ENCODE results near the gene RGL4.
"Not testable (repeated sequence)": the region's sequence is repeated elsewhere in the genome, so short reads cannot be mapped to it uniquely, and the experiment has no call there.

Gene RGL4

DNA sequence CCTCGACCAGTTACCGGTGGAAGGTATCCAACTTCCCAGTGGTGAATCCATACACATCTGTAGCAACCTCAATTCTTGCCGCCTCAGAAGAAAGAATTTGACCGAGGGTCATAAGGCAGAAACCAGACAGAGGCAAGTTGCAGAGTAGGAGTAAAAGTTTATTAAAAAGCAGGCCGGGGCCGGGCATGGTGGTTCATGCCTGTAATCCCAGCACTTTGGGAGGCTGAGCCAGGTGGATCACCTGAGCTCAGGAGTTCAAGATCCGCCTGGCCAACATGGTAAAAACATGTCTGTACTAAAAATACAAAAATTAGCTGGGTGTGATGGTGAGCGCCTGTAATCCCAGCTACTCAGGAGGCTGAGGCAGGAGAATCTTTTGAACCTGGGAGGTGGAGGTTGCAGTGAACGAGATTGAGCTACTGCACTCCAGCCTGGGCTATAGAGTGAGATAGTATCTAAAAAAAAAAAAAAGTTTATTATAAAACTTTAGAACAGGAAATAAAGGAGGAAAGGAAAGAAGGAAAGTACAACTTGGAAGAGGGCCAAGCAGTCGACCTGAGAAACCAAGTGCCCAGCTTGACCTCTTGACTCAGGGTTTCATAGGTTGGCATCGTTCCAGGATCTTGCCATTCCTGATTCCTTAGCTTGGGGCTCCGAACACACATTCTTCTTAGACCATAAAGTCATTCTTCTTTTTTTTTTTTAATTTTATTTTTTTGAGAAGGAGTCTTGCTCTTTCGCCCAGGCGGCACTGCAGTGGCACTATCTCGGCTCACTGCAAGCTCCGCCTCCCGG lies 27.8 kb downstream of the RGL4 start:
- Histone ChIP-seq H3K4me3 (ENCODE audit: low read depth, low read length) (no peak overlapping the region), H3K27me3 (replicated peaks) (no peaks in the 10 kb centered on the region), H3K27ac (no peak overlapping the region), H3K36me3 (replicated peaks) (peaks cover 5% of the 10 kb centered on the region)
- in situ Hi-C loops (cut with HindIII; ENCODE audit: low pct_ligation_motif_present, low sequenced_read_pairs), result no loop called here
- DNase-seq, result no peak
- TF ChIP-seq, protein P1, sequence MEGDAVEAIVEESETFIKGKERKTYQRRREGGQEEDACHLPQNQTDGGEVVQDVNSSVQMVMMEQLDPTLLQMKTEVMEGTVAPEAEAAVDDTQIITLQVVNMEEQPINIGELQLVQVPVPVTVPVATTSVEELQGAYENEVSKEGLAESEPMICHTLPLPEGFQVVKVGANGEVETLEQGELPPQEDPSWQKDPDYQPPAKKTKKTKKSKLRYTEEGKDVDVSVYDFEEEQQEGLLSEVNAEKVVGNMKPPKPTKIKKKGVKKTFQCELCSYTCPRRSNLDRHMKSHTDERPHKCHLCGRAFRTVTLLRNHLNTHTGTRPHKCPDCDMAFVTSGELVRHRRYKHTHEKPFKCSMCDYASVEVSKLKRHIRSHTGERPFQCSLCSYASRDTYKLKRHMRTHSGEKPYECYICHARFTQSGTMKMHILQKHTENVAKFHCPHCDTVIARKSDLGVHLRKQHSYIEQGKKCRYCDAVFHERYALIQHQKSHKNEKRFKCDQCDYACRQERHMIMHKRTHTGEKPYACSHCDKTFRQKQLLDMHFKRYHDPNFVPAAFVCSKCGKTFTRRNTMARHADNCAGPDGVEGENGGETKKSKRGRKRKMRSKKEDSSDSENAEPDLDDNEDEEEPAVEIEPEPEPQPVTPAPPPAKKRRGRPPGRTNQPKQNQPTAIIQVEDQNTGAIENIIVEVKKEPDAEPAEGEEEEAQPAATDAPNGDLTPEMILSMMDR (IDR thresholded peaks at IDR 0.05; ENCODE audit: low read depth, low read length, missing control alignments), result no peak

DNA sequence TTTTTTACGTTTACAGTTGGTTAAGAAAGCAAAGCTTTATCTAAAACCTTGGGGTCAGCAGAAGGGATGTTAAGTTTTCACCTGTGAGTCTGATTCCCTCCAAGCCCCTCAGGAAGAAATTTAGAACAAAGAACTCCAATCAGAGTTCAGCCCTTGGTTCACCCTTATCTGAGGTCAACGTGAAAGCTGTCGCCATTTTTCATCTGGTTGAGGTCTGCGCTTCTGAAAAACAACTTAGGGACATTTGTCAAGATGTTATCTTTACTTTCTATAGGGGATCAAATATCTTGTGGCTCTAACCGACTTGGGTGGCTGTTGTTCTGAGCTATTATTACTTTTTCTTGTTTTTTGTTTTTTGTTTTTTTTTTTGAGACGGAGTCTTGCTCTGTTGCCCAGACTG lies 30.0 kb downstream of the RGL4 start:
- TF ChIP-seq, protein P1 (IDR thresholded peaks at IDR 0.05; ENCODE audit: low read depth, low read length, missing control alignments), result no peak
- Histone ChIP-seq H3K36me3 (replicated peaks) (no peaks in the 10 kb centered on the region), H3K27ac (no peak overlapping the region), H3K27me3 (replicated peaks) (no peaks in the 10 kb centered on the region), H3K4me3 (ENCODE audit: low read depth, low read length) (no peak overlapping the region)
- DNase-seq, result no peak
- in situ Hi-C loops (cut with HindIII; ENCODE audit: low pct_ligation_motif_present, low sequenced_read_pairs), result no loop called here

- Histone ChIP-seq H3K27ac (no peak overlapping the region), H3K27me3 (replicated peaks) (no peaks in the 10 kb centered on the region), H3K36me3 (replicated peaks) (no peaks in the 10 kb centered on the region), H3K4me3 (ENCODE audit: low read depth, low read length) (no peak overlapping the region)
- DNase-seq, result no peak
- TF ChIP-seq, protein P1 (IDR thresholded peaks at IDR 0.05; ENCODE audit: low read depth, low read length, missing control alignments), result no peak
- in situ Hi-C loops (cut with HindIII; ENCODE audit: low pct_ligation_motif_present, low sequenced_read_pairs), result no loop called here
Measured at GRCh38 chr22:23722160-23722559, 31.3 kb downstream of the RGL4 start.

- Histone ChIP-seq H3K27me3 (replicated peaks) (no peaks in the 10 kb centered on the region), H3K36me3 (replicated peaks) (no peaks in the 10 kb centered on the region), H3K27ac (no peak overlapping the region), H3K4me3 (ENCODE audit: low read depth, low read length) (no peak overlapping the region)
- in situ Hi-C loops (cut with HindIII; ENCODE audit: low pct_ligation_motif_present, low sequenced_read_pairs), result no loop called here
- no peak for DNase-seq
- TF ChIP-seq, protein P1 (IDR thresholded peaks at IDR 0.05; ENCODE audit: low read depth, low read length, missing control alignments), result no peak
Measured at GRCh38 chr22:23722724-23723123, 31.9 kb downstream of the RGL4 start.

DNA sequence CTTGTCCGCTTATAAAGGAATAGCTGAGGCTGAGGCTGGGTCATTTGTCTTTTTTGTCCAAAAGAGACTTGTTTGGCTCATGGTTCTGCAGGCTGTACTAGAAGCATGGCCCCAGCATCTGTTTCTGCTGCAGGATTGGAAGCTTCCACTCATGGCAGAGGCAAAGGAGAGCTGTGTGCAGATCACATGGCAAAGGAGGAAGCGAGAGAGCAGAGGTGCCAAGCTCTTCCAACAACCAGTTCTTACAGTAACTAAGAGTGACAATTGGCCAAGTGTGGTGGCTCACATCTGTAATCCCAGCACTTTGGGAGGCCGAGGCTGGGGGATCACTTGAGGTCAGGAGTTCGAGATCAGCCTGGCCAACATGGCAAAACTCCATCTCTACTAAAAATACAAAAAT lies 37.3 kb downstream of the RGL4 start:
- H3K27ac ChIP-seq; DNase-seq; H3K36me3 ChIP-seq (replicated peaks); in situ Hi-C loops (cut with HindIII; ENCODE audit: low pct_ligation_motif_present, low sequenced_read_pairs); H3K4me3 ChIP-seq (ENCODE audit: low read depth, low read length); H3K27me3 ChIP-seq (replicated peaks): not testable (repeated sequence)

DNA sequence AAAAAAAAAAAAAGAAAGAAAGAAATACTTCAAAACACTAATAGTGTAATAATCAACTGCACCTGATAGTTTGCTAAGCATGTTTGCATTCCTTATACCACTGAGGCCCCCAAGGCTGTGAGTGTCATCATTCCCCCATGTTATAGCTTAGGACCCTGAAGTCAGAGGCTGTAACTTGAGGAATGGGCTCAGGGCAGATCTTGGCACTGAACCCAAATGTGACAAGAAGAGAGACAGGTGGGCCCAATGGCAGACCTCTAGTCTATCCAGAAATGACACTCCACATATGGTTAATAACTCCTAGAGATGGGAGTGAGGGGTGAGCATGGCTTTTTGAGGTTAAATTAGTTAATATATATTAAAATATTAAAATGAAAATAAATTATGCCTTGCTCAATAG lies 46.9 kb downstream of the RGL4 start:
- no peak overlapping the region for H3K4me3 ChIP-seq (ENCODE audit: low read depth, low read length)

More for the DNA sequence above, 46.9 kb downstream of the RGL4 start:
- H3K27ac ChIP-seq, result no peak overlapping the region
- DNase-seq, result no peak
- peaks cover 3% of the 10 kb centered on the region for H3K36me3 ChIP-seq (replicated peaks)
- TF ChIP-seq, protein P1 (IDR thresholded peaks at IDR 0.05; ENCODE audit: low read depth, low read length, missing control alignments), result no peak
- in situ Hi-C loops (cut with HindIII; ENCODE audit: low pct_ligation_motif_present, low sequenced_read_pairs), result no loop called here
- H3K27me3 ChIP-seq (replicated peaks), result no peaks in the 10 kb centered on the region
